GM21737 (cell line): ENCODE results near the gene KCNG2.

ENCODE experiments used
- ATAC-seq: cut with Tn5 transposase; IDR thresholded peaks from one replicate; pipeline ENCODE4 v1.9.1; 2021; ENCODE audit warnings: mild to moderate bottlenecking, moderate library complexity; ENCODE audit not compliant: unreplicated experiment

The KCNG2 gene

DNA sequence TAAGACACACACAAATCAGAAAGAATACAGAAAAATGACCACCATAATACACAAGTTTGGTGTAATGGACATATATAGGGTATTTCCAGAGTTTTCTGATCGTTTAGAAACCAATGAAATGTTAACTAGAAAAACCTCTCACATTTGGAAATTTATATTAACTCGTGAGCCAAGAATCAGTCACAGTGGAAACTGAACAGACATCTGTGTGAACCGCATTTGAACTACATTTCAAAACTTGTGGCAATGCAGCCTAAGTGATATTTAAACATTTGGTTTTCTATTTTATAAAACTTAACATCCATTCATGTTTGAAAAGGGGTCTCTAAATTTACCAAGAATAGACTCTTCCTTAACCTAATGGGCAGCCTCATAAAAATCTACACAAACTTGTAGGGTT is 29.0 kb upstream of the KCNG2 start:
- no peak for ATAC-seq

DNA sequence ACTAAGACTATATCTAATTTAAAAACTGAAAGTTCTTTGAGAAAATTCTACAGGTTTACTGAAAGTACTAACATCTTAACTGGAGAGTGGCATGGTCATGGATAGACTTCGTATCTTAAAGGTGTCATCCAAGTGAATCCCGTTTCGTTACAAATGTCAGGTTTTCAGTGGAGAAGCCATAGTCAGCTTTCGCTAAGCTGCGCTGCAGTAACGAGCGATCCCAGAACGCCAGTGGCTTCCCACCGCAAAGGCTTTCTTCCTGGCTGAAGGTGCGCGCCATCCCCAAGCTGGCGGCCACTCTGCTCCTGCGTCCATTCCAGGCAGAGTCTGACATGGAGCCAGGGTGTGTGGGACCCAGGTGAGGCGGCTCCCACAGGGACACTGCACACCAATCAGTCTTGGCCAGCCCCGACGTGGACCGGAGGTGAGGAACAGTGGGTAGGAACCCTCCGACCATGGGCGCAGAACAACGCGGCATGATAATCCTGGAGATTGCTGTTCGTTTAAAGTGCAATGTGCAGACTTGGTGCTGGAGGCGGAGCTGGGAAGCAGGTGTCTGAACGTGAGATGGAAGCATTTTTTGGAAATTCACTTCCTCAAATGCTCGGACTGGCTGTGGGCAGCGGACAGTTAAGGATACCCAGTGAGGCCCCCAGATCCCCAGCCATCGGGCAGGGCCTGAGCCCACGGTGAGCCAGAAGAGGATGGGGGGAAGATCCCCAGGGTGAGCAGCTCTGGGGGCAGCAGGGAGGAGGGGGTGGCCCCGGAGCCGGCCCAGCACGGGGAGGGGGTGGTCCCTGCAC is 27.8 kb upstream of the KCNG2 start:
- ATAC-seq: no peak

DNA sequence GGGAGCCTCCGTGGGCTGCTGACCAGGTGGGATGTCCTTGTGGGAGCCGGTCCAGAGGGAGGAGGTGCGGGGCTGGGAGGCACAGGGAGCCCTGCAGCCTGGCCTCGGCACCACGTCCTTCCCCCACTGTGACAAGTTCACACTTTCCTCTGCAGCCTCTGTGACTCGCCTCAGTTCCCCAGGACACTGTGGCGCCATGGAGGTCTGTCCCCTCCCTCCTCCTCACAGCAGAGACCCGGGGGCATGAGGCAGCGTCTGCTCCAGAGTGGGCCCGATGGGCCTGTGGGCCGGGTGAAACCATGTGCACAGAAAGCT is 27.3 kb upstream of the KCNG2 start:
- ATAC-seq: no peak

DNA sequence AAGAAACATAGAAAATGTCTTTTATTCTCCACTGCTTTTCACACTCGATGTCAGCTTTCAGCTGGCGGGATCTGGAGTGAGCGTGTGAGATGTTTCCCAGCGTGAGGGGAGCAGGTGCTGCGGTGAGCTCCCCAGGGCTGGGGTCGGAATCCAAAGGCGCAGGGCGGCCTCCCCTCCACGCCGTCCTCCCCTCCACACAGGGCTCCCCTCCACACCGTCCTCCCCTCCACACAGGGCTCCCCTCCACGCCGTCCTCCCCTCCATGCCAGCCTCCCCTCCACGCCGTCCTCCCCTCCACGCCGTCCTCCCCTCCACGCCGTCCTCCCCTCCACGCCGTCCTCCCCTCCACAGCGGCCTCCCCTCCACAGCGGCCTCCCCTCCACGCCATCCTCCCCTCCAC is 26.9 kb upstream of the KCNG2 start:
- ATAC-seq: no peak

DNA sequence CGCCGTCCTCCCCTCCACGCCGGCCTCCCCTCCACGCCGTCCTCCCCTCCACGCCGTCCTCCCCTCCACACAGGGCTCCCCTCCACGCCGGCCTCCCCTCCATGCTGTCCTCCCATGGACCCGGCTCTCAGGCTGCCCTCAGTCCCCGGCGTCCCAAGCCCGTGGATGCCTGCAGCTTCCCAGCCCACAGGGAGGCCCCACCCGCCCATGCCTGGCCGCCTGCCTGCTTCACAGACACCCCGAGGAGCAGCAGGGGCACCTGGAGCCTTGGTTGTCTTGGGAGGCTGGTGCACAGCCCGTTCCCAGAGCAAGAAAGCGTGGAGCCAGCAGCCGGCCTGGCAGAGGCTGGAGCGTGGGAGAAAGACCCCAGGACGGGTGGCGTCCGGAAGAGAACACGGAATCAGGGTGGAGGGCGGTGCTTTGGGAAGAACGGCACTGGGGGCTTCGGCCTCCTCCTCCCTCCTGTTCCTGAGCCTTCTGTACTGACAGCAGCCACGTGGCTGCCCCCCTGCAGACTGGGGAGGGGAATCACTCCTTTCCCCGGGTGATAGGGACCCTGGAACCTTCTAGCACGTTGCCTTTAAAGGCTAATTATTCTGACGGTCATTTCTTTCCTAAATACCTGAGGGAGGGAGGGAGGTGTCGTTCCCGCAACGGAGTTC is 26.2 kb upstream of the KCNG2 start:
- ATAC-seq: no peak

DNA sequence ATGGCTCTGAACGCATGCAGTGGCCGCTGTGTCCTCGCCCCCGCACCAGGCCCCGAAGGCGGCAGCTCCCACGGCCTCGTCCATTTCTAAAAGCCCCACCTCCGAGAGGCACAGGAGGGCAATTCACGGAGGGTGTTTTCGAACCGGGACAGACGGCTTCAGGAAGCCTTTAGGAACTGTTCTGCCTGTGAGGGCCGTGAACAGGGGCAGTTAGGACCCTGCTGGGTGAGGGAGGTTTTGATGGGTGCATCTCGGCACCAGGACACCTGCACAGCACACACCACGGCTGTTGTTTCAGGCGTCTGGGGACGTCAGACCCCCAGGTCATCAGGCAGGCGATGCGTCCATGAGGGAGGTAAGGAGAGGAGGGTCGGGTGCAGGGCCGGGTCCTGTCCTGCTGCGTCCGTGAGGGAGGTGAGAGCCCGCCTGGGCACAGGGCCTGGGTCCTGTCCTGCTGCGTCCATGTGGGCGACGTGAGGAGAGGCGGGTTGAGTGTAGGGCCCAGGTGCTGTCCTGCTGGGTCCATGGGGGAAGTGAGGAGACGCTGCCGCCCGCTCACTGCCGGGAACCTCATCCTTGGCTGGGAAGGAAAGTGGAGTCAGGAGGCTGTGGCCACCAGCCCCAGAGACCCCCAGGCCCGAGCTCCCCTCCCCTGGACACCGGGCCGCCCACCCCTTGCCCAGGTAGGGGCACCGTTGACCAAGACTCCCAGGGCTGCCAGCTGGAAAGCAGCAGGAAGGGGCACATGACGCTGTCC is 25.5 kb upstream of the KCNG2 start:
- no peak for ATAC-seq

DNA sequence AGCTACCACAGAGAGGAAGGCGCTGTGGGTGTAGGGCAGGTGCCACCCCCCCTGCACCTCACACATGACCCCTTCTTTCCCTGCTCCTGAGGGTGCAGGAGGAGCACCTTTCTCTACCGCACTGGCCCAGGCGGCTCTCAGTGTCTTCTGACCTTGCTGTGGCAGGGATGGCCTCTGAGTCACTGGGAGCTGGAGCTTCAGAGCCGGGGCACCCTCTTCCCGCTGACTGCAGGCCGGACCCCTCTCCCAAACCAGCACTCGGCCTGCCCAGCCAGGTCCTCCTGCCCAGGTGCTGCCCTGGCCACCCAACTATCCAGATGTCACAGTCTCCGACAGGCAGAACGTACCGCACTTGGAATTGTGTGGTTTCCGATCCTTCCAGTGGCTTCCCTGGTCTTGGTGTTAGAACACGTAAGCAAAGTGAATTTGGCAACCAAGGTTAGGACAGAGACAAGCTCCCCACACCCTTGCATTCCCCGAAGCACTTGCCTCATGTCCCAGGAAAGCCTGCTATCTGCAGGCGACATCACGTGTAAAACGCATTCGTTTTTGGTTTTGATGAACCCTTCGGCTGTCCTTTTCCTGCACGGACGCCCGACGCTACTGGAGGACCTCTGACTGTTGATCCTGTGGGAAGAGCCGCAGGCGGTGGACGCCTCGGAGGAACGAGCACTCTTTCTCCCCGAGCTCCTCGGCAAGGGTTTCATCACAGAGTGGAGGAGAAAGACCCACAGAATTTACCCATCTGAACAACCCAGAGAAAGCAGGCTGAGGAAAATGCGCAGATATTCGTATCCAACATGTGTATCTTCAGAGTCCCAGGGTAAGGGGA is 24.7 kb upstream of the KCNG2 start:
- ATAC-seq: no peak

DNA sequence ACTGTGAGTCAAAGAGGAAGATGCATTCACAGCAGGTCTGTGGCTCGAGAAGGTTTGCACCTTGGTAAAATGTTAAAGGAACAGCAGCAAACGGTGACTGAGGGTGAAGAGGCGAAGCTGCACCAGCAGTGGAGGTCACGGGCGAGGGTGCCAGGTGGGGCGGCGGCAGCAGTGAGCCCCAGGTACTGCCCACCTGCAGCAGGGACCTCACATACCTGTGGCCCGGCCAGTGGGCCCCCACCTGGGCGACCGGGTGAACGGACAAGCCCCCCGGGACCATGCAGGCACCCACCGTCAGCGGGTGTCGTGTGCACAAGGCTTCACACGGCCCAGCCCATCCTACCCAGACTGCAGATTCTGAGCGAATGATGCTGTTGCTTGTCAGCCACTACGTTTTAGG is 23.6 kb upstream of the KCNG2 start:
- ATAC-seq: no peak

DNA sequence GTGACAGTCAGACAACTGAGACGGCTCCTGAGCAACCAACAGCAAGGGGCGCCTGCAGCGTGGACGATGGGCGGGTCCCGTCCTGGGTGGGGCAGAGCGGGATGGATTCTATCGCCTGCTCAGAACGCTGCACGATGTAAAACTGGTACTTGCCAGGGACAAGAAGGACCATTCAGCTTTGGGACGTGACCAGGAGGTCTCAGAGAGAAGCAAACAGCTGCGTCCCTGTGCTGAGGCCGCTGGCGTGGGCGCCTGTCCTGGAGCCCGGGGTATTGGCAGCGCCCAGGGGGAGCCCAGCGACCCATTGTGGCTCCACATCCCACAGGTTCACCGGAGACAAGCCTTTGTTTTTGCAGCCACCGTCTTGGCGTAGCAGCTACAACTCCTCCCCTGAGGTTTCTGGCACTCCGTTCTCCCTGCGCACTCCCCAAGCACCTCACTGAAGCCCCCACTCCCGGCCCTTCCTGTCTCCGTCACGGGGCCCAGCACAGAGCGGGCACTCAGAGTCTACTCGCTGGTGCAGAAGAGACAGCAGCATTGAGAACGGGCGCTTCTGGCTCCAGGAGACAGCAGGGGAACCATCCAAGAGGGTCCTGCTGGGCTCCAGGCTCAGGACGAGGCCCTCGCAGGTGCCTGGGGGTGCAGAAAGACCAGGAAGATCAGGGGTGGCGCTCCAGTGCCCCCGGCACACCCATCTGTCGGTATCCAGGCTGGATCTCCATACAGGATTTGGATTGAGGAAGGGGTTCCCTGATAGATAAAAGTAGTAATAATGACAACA is 22.1 kb upstream of the KCNG2 start:
- no peak for ATAC-seq

DNA sequence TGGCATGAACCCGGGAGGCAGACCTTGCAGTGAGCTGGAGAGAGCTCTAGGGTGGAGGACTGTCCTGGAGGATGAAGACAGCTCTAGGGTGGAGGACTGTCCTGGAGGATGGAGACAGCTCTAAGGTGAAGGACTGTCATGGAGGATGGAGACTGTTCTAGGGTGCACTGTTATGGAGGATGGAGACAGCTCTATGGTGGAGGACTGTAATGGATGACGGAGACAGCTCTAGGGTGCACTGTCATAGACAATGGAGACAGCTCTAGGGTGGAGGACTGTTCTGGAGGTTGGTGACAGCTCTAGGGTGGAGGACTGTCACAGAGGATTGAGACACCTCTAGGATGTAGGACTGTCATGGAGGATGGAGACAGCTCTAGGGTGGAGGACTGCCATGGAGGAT is 21.1 kb upstream of the KCNG2 start:
- ATAC-seq: no peak

DNA sequence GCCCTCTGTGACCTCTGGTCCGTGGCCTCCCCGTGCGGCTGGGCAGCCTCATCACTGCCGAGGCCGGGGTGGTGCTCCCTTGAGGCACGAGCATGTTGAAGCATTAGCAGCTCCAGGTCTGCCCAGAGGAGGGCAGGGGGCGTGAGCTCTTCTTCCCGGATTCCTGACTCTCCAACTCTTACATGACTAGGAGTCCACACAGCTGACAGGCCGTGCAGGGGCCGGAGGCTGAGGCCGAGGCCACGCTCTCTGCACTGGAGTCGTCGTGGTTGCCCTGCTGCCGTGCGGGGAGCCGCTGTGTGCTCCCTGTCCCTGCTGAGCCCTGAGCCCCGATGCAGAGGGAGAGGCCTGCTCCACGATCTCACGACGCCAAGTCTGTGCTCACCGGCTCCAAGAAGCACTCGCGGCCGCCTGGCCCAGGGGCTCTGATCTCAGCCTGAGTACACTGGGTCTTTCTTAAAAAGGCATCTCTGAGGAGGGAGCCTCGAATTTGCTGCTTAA is 19.4 kb upstream of the KCNG2 start:
- no peak for ATAC-seq

DNA sequence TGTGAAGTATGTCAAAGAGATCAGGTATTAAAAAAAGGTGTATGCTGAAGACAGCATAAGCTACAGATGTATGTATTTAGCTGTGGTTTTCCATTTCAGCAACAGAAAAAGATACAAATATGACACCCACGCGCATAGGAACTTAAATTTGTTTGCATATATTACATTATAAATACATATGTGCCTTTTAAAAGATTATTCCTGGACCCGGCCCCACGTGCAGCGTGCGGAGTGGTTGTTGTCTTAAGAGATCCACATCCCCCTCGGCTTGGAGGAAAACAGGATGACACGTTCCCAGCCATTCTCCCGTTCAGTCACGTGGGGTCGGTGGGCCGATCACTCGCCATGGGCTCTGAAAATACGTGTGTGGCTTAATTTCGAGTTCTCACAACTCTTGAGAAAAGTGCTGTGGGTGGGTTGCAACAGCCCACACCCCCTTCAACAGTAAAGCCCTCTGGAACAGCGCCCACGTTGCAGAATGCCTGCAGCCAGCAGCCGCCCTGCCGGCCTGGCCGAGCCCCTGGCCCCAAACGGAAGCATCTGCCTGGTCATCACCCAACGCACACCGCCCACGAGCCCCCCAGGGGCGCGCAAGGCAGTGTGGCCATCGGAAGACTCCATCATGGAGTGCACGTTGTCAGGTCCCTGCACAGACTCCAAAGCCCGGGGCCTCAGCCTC is 18.6 kb upstream of the KCNG2 start:
- no peak for ATAC-seq

DNA sequence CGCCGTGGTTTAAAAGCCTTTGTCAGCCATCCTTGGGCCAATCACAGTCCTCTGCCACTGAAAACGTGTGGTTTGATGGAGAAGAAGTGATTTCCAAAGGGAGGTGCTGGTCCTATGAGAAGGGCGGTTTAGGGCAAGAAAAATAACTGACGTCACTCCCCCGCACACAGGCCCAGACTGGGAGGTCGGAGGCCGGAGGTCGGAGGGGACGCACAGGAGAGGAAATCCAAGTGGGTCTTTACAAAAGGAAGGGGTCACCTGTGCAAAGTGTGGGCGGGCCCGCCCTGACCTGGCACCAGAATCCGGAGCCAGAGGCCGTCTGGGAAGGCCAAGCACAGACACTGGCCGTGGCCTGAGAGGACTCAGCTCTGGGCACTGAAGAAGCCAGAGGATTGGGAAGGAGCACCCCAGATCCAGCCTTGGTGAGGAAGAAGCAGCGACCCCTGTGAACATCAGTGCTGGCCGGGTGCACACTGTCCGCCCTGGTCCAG is 18.0 kb upstream of the KCNG2 start:
- ATAC-seq: no peak

DNA sequence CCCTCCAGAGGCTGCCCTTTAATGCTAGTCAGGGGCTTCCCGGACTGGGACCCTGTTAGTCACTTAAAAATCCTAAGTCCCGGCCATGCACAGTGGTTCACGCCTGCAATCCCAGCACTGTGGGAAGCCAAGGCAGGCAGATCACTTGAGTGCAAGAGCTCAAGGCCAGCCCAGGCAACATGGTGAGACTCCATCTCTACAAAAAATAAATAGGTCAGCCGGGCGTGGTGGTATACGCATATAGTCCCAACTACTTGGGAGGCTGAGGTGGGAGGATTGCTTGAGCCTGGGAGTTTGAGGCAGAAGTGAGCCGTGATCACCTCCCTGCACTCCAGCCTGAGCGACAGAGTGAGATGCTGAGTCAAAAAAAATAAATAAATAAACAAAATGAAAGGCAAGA is 17.2 kb upstream of the KCNG2 start:
- no peak for ATAC-seq

DNA sequence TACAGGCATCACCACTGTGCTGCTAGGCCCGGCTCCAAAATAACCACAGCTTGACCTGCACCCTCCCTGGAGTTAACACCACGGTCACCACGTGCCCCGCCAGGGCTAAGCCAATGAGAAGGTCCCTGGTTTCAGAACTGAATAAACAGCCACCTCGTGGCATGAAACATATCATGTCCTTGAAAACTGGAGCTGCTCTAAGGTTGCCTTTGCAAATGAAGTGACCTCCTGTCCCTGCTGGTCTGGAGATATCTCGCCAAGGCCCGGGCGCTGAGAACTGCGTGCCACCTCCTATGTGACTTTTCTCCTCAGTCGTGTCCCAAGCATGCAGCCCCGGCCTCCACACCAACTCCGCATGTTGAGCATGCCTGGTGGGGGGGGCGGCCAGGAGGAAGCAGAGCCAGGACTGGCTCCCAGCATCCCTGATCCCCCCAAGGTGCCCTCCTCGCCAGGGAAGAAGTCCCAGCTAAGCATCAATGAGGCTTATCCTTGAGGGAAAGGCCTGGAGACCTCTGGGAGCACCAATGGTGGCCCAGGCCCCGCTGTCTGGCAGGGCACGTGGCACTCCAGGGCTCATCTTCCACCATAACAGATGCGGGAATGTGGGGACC is 16.3 kb upstream of the KCNG2 start:
- ATAC-seq: no peak

DNA sequence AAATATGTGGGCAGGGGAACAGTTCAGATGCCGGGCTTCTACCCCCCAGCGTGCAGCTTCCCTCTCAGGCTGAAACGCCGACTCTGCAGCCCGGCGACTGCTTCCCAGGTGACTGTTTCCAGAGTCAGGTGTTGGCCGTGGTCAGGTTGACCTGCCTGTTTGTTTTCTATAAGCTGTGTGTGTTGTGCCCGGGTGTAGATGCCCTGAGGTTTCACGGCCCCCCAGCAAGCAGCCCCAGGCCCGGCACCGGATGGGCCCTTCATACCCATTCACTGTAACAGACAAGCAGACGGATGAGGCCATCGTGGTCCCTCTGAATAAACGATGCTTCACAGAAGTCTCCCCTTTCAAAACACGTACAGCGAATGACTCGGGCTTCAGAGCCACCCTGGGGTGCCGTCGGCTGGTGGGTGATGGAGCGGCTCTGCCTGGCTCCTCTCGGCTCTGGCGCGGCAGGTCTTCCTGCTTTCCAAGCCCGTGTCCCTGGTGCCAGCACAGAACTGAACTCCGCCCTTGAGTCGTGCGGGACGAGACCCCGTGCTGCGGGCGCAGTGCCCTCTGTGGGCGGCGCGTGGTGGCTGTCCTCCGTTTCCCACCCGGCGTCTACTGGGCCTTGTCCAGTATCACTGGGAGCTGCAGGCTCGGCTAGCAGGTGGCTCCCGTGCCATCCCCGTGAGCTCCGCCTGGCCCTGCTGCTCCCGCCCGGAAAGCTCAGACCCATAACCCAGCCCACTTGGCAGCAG is 15.0 kb upstream of the KCNG2 start:
- no peak for ATAC-seq

DNA sequence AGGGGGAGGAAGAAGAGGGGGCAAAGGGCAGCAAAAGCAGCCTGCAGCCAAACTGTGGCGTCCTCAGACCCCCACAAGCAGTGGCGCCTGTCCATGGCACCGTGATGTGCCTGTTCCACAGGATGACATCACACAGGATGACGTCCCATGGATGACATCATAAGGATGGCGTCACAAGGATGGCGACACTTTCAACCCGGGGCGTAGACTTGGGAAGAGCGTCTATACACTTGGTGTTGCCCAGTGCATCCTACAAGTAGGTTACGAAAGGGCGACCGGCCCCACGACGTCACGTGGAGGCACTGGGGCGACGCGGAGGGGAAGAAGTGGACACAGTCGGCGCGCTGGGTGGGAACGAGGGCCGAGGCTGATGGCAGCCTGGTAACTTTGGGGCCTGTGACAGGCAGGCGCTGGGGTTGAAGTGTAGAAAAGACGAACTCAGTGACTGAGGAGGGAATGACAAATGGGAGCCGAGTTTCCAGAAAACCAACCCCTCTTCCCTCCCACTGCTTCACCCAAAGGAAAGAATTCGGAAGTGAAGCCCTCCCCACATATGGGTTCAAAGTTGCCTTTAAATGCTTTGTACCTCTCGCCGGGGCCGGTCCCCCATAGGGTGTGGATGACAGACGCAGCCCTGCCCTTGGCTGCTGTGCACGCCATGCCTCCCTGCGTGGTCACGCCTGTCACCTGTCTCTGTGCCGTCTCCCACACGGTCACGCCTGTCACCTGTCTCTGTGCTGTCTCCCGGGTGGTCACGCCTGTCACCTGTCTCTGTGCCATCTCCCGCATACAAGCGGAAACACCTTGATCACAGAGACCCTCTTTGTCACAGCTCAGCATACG is 13.4 kb upstream of the KCNG2 start:
- ATAC-seq: no peak
